Measurements from ENCODE around the gene MVB12B.

DNA sequence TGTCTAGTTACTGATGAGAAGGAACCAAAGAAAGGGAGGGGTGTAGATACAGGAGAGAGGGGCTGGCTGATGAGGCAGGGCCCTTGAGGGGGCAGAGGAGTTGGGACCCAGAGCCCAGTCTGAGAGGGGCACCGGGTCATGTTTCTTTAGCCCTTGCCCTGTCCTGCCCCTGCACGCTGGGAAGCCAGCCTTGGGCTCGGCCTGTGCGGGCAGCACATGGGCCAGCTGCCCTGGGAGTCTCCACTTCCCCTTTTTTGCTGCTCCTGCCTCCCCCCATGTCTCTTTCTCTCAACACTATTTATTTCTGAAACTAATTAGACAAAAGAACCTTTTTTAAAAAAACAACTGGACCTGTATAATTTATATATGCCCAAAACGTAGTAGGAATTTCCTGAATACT is 20.5 kb downstream of the MVB12B start:
- TF ChIP-seq, protein P1, sequence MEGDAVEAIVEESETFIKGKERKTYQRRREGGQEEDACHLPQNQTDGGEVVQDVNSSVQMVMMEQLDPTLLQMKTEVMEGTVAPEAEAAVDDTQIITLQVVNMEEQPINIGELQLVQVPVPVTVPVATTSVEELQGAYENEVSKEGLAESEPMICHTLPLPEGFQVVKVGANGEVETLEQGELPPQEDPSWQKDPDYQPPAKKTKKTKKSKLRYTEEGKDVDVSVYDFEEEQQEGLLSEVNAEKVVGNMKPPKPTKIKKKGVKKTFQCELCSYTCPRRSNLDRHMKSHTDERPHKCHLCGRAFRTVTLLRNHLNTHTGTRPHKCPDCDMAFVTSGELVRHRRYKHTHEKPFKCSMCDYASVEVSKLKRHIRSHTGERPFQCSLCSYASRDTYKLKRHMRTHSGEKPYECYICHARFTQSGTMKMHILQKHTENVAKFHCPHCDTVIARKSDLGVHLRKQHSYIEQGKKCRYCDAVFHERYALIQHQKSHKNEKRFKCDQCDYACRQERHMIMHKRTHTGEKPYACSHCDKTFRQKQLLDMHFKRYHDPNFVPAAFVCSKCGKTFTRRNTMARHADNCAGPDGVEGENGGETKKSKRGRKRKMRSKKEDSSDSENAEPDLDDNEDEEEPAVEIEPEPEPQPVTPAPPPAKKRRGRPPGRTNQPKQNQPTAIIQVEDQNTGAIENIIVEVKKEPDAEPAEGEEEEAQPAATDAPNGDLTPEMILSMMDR (IDR thresholded peaks at IDR 0.05; ENCODE audit: low read depth, low read length), result no peak
- TF ChIP-seq EZH2phosphoT487 (IDR thresholded peaks at IDR 0.05; ENCODE audit: low read depth), result no peak

Data from OCI-LY3 (cell line).